ENCODE data around the gene EPS8L3.
"Not testable (repeated sequence)": the region's sequence is repeated elsewhere in the genome, so short reads cannot be mapped to it uniquely, and the experiment has no call there.

EPS8L3 gene

DNA sequence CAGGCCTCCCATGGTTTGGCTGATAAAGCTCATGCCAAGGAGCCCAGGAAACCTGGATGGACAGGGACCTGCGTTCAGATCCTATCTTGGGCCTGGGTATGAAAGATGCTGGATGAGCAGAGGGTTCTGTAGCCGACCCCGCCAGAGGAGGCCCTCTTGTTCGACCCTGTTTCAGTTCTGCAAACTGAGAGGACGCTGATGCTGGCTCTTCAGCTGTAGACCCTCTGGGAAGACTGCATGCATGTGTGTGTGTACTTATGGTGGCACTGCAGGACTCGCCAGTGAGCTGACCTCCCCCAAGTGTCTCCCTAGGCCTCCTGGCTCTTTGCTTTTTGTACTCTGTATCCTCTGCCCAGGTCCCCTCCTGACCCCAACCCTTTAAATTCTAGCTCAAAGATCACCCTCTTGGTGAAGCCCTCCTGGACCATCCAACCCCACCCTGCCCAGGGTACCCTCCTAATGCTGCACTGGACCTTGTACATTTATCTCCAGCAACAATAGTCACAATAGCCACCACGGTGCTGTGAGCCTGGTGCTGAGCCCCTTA, 1.6 kb downstream of the EPS8L3 start:
- peak; percentile 3 for DNase-seq

GRCh38 chr1:109761227-109762038, 2.3 kb downstream of the EPS8L3 start:
- DNase-seq: peak; percentile 5

- DNase-seq: peak; percentile 7
These were observed 3.0 kb downstream of the EPS8L3 start for GRCh38 chr1:109760581-109761226.

- DNase-seq: peak; percentile 7
These were observed 4.0 kb downstream of the EPS8L3 start for GRCh38 chr1:109759513-109760334.

DNA sequence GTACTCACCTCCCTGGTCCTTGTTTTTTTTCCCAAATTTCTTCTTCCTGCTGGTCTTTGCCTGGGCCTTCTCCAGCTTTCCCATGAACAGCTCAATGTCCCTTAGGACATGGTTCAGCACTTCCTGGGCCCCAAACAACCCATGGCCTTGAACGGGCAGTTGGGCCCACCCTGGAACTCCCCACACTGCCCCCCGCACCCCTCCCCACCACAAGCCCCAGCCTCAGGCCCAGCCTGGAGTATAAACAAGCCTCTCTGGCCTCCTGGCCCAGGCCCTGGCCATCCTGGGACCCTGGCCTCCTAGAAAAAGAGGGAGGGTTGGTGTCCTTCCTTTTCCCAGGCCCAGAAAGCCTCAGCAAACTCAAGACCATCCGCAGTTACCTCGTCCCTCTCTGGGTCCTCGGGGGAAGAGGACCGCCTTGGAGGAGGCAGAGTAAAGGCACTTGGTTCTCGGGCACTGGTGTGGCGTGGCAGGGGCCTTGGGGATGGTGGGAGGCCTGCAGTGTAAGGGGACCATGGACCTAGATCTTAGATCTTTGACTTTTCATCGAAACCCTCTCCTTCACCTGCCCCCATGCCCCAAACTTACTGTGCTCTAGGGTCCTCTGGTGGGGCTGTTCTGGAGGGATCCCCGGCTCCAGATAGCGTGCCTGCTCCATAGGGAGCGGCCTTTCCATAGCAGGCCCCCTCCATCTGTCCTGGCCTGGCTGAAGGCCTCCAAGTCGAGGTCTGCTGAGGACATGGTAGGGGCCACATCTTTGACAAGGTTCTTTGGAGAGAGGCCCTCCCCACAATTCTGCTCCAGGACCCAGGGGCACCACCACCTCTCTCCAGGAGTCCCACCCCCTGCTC, 5.6 kb downstream of the EPS8L3 start:
- no peak for DNase-seq

- DNase-seq: no peak
These were observed 6.7 kb downstream of the EPS8L3 start for GRCh38 chr1:109756848-109757521.

- DNase-seq: not testable (repeated sequence)
These were observed 7.4 kb downstream of the EPS8L3 start for GRCh38 chr1:109756325-109756724.

GRCh38 chr1:109754738-109755137, 9.0 kb downstream of the EPS8L3 start:
- DNase-seq: no peak

DNA sequence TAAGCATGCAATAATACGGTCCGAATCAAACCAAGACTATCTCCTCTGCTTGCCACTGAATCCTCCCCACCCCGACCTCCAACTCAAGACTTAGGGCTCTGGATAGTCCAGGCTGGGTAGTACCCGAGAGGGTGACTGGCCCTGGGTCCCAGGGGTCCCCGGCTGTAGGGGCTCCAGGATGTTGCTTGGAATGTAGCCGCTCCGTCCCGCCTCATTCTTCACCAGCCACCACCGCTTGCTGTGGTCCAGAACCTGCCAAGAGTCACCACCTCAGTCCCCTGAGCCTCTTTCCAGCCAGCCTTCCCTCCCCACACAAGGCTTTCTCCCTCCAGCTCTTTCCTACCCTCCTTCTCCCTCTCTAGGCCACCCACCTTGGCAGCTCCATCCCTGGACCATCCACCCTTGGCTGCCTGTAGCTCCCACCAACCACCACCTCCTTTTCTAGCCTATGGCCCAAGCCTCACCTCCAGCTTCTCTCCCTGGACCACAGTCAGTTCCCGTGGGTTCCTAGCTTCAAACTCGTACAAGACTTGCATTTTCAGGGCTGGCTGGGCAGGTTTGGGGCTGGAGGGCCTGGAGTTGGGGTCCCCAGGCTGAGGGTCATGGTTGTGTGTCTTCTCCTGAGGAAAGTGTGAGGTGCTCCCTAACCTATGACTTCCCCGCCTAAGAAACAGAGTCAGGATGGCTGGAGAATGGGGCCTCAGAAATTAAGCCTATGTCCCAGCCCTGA, 12.0 kb downstream of the EPS8L3 start:
- no peak for DNase-seq

DNA sequence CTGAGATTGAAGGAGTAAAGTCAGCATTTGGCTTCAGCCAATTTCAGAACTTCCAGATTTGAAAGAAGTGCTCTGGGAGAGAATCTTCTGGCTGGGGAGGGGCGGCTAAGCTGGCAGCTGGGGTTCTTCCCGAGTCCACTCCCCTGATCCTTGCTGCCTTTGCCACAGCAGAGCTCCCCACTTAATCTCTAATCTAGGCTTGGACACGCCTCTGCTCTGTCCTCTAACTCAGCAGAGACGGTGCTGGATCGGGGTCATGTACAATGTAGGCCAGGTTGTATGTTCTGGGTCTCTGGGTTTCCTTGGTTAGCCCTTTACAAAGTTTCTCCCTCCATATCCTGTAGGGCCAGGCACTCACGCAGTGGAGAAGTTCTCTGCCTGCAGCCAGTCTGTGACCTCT, 12.8 kb downstream of the EPS8L3 start:
- DNase-seq: no peak

DNA sequence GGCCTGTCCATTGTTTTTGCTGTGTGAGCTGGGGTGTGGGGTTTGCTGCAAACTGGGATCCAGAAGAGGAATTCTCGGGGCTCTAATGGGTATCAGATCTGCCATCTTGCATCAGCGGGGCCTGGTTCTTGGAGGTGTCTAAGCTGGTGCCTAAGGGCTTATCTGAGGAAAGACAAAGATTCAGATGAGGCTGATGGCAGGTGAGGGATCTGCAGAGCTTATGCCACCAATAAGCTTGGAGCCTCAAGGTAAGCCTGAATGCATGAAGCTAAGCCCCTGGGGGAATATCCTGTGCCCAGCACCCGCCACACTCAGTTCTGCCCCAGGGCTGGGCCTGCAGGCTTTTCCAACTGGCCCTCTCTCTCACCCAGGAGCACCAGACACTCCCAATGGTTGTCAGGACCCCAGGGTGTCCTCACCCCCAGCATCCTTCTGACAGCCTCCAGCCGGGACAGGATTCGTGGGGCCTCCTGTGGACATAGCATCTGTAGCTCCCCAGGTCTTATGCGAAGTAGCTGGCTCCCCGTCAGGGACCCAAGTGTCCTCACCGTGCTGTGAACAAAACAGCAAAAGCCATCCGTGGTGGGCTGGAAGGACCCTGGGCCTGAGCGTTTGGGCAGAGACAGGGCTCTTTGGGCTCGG, 13.4 kb downstream of the EPS8L3 start:
- no peak for DNase-seq

- no peak for DNase-seq
These were observed 14.5 kb downstream of the EPS8L3 start for GRCh38 chr1:109749221-109749620.

DNA sequence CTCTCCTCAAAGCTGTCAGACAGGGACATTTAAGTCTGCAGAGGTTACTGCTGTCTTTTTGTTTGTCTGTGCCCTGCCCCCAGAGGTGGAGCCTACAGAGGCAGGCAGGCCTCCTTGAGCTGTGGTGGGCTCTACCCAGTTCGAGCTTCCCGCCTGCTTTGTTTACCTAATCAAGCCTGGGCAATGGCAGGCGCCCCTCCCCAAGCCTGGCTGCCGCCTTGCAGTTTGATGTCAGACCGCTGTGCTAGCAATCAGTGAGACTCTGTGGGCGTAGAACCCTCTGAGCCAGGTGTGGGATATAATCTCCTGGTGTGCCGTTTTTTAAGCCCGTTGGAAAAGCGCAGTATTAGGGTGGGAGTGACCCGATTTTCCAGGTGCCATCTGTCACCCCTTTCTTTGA, 15.4 kb downstream of the EPS8L3 start:
- not testable (repeated sequence) for DNase-seq

DNA sequence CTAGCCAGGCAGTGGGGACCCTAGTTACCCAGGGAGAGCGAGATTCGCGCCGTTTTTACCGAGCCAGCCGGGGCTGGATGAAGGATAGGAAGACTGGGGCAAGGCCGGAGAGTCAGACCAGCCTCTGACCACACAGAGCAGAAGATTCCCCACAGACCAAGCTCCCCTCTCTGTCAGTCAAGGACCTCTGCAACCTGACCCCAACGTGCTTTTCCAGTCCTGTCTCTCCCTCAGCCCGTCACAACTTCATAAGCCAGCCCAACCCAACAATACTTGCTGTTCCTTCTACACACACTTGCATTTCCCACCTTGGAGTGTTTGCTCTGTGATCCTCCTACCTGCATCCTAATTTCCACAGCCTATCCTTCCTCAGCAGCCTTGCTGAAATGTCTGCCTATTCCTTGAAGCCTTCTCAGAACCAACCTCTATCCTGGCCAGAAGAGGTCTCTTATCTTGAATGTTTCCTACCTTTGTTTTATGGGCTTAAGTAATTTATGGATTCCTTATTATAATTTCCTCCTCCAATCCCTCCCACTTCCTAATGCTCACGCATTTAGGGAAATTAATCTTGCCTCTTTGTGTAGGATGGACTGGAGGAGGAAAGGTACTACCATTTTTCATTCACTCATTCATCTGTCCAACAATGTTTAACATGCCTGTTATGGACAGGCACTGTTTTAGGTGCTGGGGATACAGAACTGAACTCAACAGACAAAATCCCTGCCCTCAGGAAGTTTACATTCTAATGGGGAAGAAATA, 22.9 kb downstream of the EPS8L3 start, which contains the start of gene GSTM3:
TSS of gene GSTM3 (minus strand) at position 424 of the 759 bp plus-strand sequence. CDS start 751 bp downstream, outside the sequence.
- DNase-seq: no peak

GRCh38 chr1:109739738-109740614, 23.7 kb downstream of the EPS8L3 start:
- peak; percentile 84 for DNase-seq

DNA sequence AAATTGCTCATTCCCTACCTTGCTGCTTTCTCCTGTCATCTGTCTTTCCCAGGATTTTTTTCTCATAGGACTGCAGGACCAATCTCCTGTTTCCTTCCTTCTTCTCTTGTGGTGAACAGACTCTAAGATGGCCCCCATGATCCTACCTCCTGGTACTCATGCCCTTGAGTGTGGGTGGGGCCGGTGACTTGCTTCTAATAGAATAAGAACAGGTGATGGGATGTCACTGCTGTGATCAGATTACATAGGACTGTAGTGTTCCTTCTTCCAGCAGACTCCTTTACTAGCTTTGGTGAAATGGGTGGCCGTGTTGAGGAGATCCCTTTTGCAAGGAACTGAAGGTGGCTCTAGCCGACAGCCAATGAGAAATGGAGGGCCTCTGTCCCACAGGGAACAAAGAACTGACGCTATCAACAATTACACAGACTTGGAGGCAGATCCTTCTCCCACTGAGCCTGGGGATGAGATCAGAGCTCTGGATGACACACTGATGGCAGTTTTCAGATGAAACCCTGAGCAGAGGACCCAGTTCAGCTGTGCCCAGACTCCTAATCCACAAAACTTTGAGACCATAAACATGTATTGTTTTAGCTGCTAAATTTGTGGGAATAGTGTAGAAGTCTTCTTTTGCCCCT, 30.4 kb downstream of the EPS8L3 start:
- no peak for DNase-seq

DNA sequence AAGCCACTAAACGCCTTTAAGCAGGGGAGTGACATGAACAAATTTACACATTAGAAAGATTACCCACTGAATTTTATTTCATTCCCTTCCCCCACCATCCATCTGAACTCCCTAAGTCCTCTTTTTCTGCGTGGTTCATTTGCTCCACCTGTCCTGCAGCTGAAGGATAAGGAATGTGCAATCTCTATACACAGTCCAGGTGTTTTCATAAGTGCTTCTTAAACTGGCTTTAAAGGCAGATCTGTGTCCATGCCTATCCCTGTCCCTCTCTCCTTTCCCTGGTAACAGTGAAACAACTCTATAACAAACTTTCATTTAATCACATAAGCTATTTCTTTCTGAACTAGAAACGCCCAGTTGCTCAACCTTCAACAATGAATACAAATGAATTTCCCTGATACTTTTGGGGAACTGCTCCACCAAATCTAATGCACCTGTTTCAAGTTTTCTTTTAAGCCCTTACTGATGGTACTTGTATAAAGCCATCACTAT, 31.3 kb downstream of the EPS8L3 start:
- DNase-seq: no peak

GRCh38 chr1:109730666-109731065, 33.1 kb downstream of the EPS8L3 start:
- DNase-seq: no peak
